Calu3 (cell line): ENCODE results near the gene MMP10. TPM values are rescaled to one million over a fixed set of nuclear protein-coding genes. Genes with fewer than 3 reads are reported as not detected.
A peak's percentile ranks its signal among the peaks of the same experiment; 100 is the strongest.

Experiments used
- Bru-seq: library from RNA; stranded (reverse); fragments of 400-500 nt; gene quantifications from one replicate; lab custom pipeline; 2021; lab: Mats Ljungman, UMichigan
- BruChase-seq, 2 experiments: library from RNA; stranded (reverse); fragments of 400-500 nt; gene quantifications; one replicate each; lab custom pipeline; 2021; lab: Mats Ljungman, UMichigan
- BruUV-seq: library from RNA; stranded (reverse); fragments of 400-500 nt; replicated peaks from 2 replicates; lab custom pipeline; 2021; lab: Mats Ljungman, UMichigan
- CTCF ChIA-PET: fragments of 300-600 bp; sonication (Branson Sonifier 250); formaldehyde crosslinking; loops from one replicate; lab custom pipeline; 2022; ENCODE audit warnings: antibody characterized with exemption; lab: Charles Lee
- DNase-seq: peaks from one replicate; pipeline ENCODE4 v3.0.0; 2022
- H3K27ac Mint-ChIP-seq: one replicate; pipeline ENCODE4 v1.8.0; 2022; ENCODE audit warnings: mixed read lengths; ENCODE audit not compliant: unreplicated experiment
- H3K27me3 Mint-ChIP-seq: one replicate; pipeline ENCODE4 v1.8.0; 2022; ENCODE audit warnings: mixed read lengths; ENCODE audit not compliant: unreplicated experiment
- H3K36me3 Mint-ChIP-seq: one replicate; pipeline ENCODE4 v1.8.0; 2022; ENCODE audit warnings: mild to moderate bottlenecking, moderate library complexity, mixed read lengths; ENCODE audit not compliant: insufficient read depth, unreplicated experiment
- H3K4me1 Mint-ChIP-seq: one replicate; pipeline ENCODE4 v1.8.0; 2022; ENCODE audit warnings: mild to moderate bottlenecking, low read depth, mixed read lengths; ENCODE audit not compliant: unreplicated experiment
- H3K4me3 Mint-ChIP-seq: one replicate; pipeline ENCODE4 v1.8.0; 2022; ENCODE audit warnings: mild to moderate bottlenecking, low read depth, moderate library complexity, mixed read lengths; ENCODE audit not compliant: unreplicated experiment
- H3K9me3 Mint-ChIP-seq: one replicate; pipeline ENCODE4 v1.8.0; 2022; ENCODE audit warnings: low read depth, mixed read lengths; ENCODE audit not compliant: unreplicated experiment
- intact Hi-C: fragments of 100-400 bp; cut with micrococcal nuclease; formaldehyde crosslinking; loops from one replicate; pipeline ENCODE4 v1.10.0; 2022; ENCODE audit not compliant: unreplicated experiment
- long read RNA-seq: library from polyadenylated mRNA; stranded (forward); transcript quantifications from one replicate; pipeline ENCODE4 v2.0.0, GENCODE V29; 2022
- total RNA-seq: library from RNA; stranded (reverse); gene quantifications from 2 replicates; pipeline ENCODE4 v1.2.3, GENCODE V29; 2022
- TF ChIP-seq, protein P1 (sequence below): fragments of 200-600 bp; IDR thresholded peaks from one replicate; pipeline ENCODE4 v1.8.0; 2022; ENCODE audit warnings: antibody characterized with exemption; ENCODE audit not compliant: unreplicated experiment

MMP10 gene
- total RNA-seq (not detected in 2 replicates), Bru-seq, nascent RNA (not detected), BruChase-seq, experiment 1, labeled RNA remaining after a 6-hour chase (not detected), BruChase-seq, experiment 2, labeled RNA remaining after a 2-hour chase (percentile 7 among the genes with signal in this experiment)
- long read RNA-seq = 0 reads

GRCh38 chr11:102780491-102780918, at the start of gene MMP10:
Gene MMP10 (minus strand): TSS chr11:102780628. CDS start chr11:102780591, 37 bp downstream.
- DNase-seq = no peak
- no peaks in the 10 kb centered on the region for H3K36me3 Mint-ChIP-seq
- CTCF ChIA-PET = no interaction called here
- H3K4me1 Mint-ChIP-seq = peaks cover 11% of the 10 kb centered on the region
- TF ChIP-seq, protein P1, sequence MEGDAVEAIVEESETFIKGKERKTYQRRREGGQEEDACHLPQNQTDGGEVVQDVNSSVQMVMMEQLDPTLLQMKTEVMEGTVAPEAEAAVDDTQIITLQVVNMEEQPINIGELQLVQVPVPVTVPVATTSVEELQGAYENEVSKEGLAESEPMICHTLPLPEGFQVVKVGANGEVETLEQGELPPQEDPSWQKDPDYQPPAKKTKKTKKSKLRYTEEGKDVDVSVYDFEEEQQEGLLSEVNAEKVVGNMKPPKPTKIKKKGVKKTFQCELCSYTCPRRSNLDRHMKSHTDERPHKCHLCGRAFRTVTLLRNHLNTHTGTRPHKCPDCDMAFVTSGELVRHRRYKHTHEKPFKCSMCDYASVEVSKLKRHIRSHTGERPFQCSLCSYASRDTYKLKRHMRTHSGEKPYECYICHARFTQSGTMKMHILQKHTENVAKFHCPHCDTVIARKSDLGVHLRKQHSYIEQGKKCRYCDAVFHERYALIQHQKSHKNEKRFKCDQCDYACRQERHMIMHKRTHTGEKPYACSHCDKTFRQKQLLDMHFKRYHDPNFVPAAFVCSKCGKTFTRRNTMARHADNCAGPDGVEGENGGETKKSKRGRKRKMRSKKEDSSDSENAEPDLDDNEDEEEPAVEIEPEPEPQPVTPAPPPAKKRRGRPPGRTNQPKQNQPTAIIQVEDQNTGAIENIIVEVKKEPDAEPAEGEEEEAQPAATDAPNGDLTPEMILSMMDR = peak; percentile 37
- H3K4me3 Mint-ChIP-seq = no peak within 1 kb of the TSS
- peaks cover 9% of the 10 kb centered on the region for H3K27me3 Mint-ChIP-seq
- no TSS peak for BruUV-seq
- intact Hi-C loops = loop anchor here (5.0 kb wide), 1 partner anchor 48 kb away; no protein-coding TSS in a partner anchor
- no peaks in the 10 kb centered on the region for H3K9me3 Mint-ChIP-seq
- no peak within 1 kb of the TSS for H3K27ac Mint-ChIP-seq

GRCh38 chr11:102829316-102830000, 49.0 kb upstream of the MMP10 start:
- Mint-ChIP-seq H3K27ac (no peak overlapping the region), H3K4me3 (no peak overlapping the region), H3K36me3 (peaks cover 6% of the 10 kb centered on the region), H3K27me3 (peaks cover 4% of the 10 kb centered on the region), H3K9me3 (no peaks in the 10 kb centered on the region), H3K4me1 (peaks cover 11% of the 10 kb centered on the region)
- TF ChIP-seq, protein P1 = no peak
- BruUV-seq = no TSS peak
- no peak for DNase-seq
- CTCF ChIA-PET = no interaction called here
- intact Hi-C loops = no loop called here

- DNase-seq = no peak
- no peaks in the 10 kb centered on the region for H3K4me1 Mint-ChIP-seq
- no peaks in the 10 kb centered on the region for H3K27me3 Mint-ChIP-seq
- BruUV-seq = no TSS peak
- H3K27ac Mint-ChIP-seq = no peak overlapping the region
- TF ChIP-seq, protein P1 = no peak
- no peaks in the 10 kb centered on the region for H3K36me3 Mint-ChIP-seq
- intact Hi-C loops = no loop called here
- CTCF ChIA-PET = no interaction called here
- no peaks in the 10 kb centered on the region for H3K9me3 Mint-ChIP-seq
- no peak overlapping the region for H3K4me3 Mint-ChIP-seq
Measured at GRCh38 chr11:102824556-102824955, 44.1 kb upstream of the MMP10 start.

DNA sequence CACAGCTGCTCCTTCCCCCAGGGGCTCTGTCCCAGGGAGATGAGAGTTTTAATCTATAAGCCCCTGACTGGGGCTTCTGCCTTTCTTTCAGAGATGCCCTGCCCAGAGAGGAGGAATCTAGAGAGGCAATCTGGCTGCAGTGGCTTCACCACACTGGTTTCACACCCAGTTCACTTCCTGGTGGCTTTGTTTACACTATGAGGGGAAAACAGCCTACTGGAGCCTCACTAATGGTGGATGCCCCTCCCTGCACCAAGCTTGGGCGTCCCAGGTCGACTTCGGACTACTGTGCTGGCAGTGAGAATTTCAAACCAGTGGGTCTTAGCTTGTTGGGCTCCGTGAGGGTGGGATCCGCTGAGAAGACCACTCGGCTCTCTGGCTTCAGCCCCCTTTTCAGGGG, 39.1 kb upstream of the MMP10 start:
- CTCF ChIA-PET = no interaction called here
- Mint-ChIP-seq H3K4me3 (no peak overlapping the region), H3K27me3 (peaks cover 20% of the 10 kb centered on the region), H3K9me3 (peaks cover 7% of the 10 kb centered on the region), H3K36me3 (no peaks in the 10 kb centered on the region), H3K27ac (no peak overlapping the region), H3K4me1 (no peaks in the 10 kb centered on the region)
- intact Hi-C loops = no loop called here
- TF ChIP-seq, protein P1 = no peak
- DNase-seq = no peak
- BruUV-seq = no TSS peak
